Upper lobe of right lung (tissue), 1 donor: ENCODE results near the gene SCARB1. TPM values are rescaled to one million over a fixed set of nuclear protein-coding genes. Genes with fewer than 3 reads are reported as not detected.

Experiments used
- ATAC-seq: fragments of 200-7000 bp; cut with Tn5 transposase; one replicate; pipeline ENCODE4 v1.9.1; 2020; ENCODE audit warnings: mild to moderate bottlenecking, moderate library complexity
- DNase-seq: peaks from one replicate; pipeline ENCODE4 v3.0.0-alpha.2; 2020
- H3K27ac ChIP-seq: fragments of 200-600 bp; one replicate; pipeline ENCODE4 v1.8.0; 2022
- H3K27me3 ChIP-seq: fragments of 200-600 bp; one replicate; pipeline ENCODE4 v1.8.0; 2022; ENCODE audit warnings: mild to moderate bottlenecking
- H3K36me3 ChIP-seq: fragments of 200-600 bp; one replicate; pipeline ENCODE4 v1.8.0; 2022
- H3K4me1 ChIP-seq: fragments of 200-600 bp; one replicate; pipeline ENCODE4 v1.8.0; 2022
- H3K4me3 ChIP-seq: fragments of 200-600 bp; one replicate; pipeline ENCODE4 v1.8.0; 2022; ENCODE audit warnings: mild to moderate bottlenecking
- H3K9me3 ChIP-seq: fragments of 200-600 bp; one replicate; pipeline ENCODE4 v1.8.0; 2022
- intact Hi-C: fragments of 100-400 bp; cut with DNase I; formaldehyde crosslinking; loops from one replicate; pipeline ENCODE4 v1.11.0; 2022
- total RNA-seq: library from RNA; stranded (reverse); fragmentation: NEBNext Ultra II Directional; extraction: Animal tissue kit (Norgen Biotek cat#: 25700); gene quantifications from one replicate; pipeline ENCODE4 v1.2.1, GENCODE V29; 2021
- TF ChIP-seq, protein P1 (sequence below): fragments of 200-600 bp; IDR thresholded peaks from one replicate; pipeline ENCODE4 v1.8.0; 2022; ENCODE audit warnings: antibody characterized with exemption
- donor health status: DM: no; HTN: yes; CAD: no; lungs with severe emphysema.

The SCARB1 gene
- total RNA-seq, 1 donor from 2014 or later, result 35.3 TPM

DNA sequence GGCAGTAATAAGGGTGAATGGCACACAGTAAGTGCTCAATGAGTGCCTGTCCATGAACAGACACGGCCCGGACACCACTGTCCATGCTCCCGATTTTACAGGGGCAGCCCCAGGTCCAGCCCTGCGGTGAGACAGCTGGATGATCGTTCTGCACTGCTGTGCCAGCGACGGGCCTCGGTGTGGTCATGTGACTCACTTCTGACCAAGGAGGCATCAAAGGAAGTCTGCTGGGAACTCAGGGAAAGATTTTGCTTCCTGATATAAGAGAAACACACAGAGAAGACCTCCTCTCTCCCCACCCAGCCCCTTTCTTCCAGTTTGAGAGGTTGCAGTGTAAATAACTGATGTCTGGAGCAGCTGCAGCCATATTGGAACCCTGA, 126.6 kb downstream of the SCARB1 start:
- peaks cover 20% of the 10 kb centered on the region for H3K4me1 ChIP-seq
- TF ChIP-seq, protein P1, sequence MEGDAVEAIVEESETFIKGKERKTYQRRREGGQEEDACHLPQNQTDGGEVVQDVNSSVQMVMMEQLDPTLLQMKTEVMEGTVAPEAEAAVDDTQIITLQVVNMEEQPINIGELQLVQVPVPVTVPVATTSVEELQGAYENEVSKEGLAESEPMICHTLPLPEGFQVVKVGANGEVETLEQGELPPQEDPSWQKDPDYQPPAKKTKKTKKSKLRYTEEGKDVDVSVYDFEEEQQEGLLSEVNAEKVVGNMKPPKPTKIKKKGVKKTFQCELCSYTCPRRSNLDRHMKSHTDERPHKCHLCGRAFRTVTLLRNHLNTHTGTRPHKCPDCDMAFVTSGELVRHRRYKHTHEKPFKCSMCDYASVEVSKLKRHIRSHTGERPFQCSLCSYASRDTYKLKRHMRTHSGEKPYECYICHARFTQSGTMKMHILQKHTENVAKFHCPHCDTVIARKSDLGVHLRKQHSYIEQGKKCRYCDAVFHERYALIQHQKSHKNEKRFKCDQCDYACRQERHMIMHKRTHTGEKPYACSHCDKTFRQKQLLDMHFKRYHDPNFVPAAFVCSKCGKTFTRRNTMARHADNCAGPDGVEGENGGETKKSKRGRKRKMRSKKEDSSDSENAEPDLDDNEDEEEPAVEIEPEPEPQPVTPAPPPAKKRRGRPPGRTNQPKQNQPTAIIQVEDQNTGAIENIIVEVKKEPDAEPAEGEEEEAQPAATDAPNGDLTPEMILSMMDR, result no peak
- ATAC-seq (no peak), DNase-seq (no peak)
- no peaks in the 10 kb centered on the region for H3K9me3 ChIP-seq
- H3K36me3 ChIP-seq, result no peaks in the 10 kb centered on the region
- intact Hi-C loops, result no loop called here
- no peaks in the 10 kb centered on the region for H3K27me3 ChIP-seq
- H3K27ac ChIP-seq, result no peak overlapping the region
- H3K4me3 ChIP-seq, result no peak overlapping the region

DNA sequence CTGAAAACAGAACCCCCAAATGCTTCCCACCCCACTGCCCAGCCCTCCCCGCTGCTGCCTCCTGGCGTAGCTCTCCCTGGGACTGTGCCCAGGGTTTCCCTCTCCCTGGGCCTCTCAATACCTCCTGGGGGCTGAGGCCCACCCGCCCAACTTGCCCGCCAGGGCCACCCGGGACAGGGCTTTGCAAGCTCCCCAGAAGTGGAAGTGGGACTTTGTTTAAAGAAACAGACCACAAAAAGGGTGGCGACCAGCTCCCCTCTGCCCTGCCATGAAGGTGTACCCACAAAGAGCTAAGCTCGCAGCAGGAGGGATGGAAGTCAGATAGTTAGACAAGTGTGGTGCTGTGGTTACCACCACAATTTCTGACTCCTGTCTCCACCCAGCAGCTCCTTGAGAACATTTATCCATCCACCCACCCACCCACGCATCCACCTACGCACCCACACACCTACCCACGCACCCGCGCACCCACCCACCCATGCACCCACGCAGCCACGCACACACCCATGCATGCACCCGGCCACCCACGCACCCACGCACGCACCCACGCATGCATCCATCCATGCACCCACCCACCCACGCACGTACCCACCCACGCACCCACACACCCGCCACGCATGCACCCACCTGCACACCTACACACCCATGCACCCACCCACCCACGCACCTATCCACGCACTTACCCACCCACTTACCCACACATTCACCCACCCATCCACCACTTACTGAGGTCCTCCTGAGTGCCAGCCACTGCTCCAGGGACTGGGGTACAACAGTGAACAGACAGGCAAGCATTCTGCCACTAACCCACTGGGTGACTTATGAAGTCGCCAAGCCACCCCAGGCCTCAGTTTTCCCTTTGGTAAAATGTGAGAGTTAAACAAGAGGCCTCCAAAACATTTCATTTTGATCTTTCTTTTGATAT, 127.3 kb downstream of the SCARB1 start:
- ATAC-seq (no peak), DNase-seq (no peak)
- H3K27me3 ChIP-seq, result no peaks in the 10 kb centered on the region
- no peak overlapping the region for H3K4me3 ChIP-seq
- intact Hi-C loops, result no loop called here
- no peaks in the 10 kb centered on the region for H3K36me3 ChIP-seq
- H3K4me1 ChIP-seq, result peaks cover 23% of the 10 kb centered on the region
- H3K9me3 ChIP-seq, result no peaks in the 10 kb centered on the region
- no peak overlapping the region for H3K27ac ChIP-seq
- TF ChIP-seq, protein P1, result no peak

DNA sequence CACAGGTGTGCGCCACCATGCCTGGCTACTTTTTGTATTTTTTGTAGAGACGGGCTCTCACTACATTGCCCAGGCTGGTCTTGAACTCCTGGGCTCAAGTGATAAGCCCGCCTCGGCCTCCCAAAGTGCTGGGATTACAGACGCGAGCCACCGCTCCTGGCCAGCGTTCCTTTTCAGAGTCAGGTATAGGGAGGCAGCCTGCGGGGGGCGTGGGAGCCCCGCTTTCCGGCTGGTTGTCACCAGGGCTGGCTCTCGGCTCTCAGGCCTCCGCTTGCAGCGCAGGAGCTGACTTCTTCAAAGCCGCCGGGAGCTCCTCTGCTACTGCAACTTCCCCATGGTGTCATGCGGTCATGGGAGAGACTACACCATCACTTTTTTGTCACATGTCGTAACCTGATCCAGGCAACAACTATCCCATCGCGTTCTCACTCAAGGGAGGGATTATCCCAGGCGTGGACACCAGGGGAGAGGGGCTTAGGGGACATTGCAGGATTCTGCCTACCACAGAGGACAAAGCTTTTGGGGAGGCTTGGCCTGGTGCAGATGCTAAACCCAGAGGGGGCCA, 129.4 kb downstream of the SCARB1 start:
- Histone ChIP-seq H3K36me3 (no peaks in the 10 kb centered on the region), H3K9me3 (no peaks in the 10 kb centered on the region), H3K4me1 (peaks cover 26% of the 10 kb centered on the region), H3K4me3 (no peak overlapping the region), H3K27me3 (no peaks in the 10 kb centered on the region), H3K27ac (peak overlapping the region; percentile 55)
- intact Hi-C loops, result no loop called here
- TF ChIP-seq, protein P1, result no peak
- DNase-seq, result peak; percentile 80
- ATAC-seq, result peak; percentile 79

DNA sequence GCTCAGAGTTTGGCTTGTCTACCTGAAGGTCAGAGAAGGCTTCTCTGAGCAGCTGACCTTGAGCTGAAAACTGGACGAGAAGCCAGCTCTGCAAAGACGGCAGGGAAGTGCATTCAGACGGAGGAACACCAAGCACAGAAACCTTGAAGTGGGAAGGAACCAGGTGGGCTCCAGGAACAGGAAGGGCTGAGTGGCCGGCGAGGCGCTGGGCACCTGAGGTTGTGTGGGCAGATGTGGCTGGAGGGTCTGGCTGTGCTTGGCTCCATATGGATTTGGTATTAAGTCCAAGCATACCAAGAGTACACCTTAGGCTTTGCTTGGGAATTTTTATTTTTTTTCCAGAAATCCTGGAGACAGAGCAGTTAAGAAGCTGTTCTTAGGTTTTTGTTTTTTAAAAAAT, 130.6 kb downstream of the SCARB1 start:
- intact Hi-C loops, result no loop called here
- TF ChIP-seq, protein P1, result no peak
- Histone ChIP-seq H3K36me3 (no peaks in the 10 kb centered on the region), H3K4me1 (peaks cover 26% of the 10 kb centered on the region), H3K27ac (peak overlapping the region; percentile 65), H3K4me3 (no peak overlapping the region), H3K27me3 (no peaks in the 10 kb centered on the region), H3K9me3 (no peaks in the 10 kb centered on the region)
- ATAC-seq, result no peak
- DNase-seq, result no peak

DNA sequence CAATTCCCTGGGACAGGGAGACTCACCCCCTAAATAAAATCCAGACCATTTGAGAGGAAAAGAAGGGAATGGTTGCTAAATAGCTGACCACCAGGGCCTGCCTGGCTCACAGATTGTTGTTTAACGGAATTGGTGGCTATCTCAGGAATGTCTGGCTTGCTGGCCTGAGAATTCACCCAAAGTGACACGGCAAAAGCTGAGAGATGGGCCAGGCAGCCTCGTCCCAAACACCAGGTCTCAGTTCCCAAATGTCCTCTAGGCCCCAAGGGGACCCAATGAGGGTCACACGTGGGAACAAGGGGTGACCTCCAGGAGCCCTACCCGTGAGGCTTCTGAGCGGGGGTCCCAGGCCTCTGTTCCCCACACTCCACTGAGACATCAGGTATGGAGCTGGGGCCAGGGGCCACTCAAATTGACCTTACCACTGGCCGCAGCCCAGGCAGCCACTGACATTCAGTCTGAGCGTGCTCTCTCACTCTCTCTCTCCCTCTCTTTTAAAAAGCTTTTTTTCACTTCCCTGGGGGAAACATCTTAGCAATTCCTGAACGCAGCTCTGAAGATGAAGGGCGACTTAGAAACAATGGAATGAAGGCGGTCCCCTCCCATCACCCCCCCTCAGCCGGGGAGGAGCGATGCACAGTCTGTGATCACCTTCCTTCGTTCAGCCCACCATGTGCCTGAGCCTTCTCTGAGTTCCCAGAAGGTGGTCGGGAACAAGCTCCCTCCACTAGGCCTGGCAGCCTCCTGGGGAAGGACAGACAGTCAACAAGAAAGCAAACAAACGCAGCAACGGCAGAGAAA, 131.2 kb downstream of the SCARB1 start:
- intact Hi-C loops, result no loop called here
- no peak for ATAC-seq
- no peaks in the 10 kb centered on the region for H3K9me3 ChIP-seq

More for the DNA sequence above, 131.2 kb downstream of the SCARB1 start:
- Histone ChIP-seq H3K27ac (peak overlapping the region; percentile 70), H3K36me3 (no peaks in the 10 kb centered on the region), H3K27me3 (no peaks in the 10 kb centered on the region), H3K4me3 (no peak overlapping the region), H3K4me1 (peaks cover 26% of the 10 kb centered on the region)
- DNase-seq, result no peak
- TF ChIP-seq, protein P1, result no peak
